Suppressor macrophage treated with lipopolysaccharide for 4 hours (primary cell): ENCODE data around the gene FRRS1.

Experiments used
- DNase-seq: peaks from one replicate; pipeline ENCODE4 v3.0.0-alpha.2; 2020

Gene FRRS1

DNA sequence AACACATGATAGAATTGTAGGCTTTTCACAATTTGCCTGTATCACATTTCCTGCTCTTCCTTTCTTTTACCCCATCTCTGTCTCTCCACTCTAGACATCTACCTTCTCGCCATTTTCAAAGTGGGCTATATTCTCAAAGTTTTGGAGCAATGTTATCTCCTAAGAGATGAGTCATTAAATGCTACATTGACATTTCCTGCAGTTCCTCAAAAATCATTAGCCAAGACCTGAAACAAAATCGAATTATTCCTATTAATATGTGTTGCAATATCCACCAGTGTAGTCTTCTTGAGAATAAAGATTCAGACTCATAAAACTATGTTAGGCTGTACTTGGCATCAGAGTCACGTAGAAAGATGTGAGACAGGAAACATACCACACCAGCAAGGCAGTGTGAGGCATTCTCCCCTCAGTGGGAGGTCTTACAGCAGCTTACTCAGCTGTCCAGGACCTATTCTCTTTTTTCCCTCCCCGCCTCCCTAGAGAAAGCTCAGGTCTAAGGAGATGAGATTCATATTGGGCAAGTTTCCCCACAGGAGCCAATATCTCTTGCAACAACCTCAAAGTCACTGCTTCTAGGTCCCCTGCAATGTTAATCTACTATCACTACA lies 38.8 kb downstream of the FRRS1 start:
- DNase-seq: no peak

- no peak for DNase-seq
These were observed 39.6 kb downstream of the FRRS1 start for GRCh38 chr1:99726818-99727217.

GRCh38 chr1:99726407-99726806 lies 40.0 kb downstream of the FRRS1 start:
- no peak for DNase-seq

DNA sequence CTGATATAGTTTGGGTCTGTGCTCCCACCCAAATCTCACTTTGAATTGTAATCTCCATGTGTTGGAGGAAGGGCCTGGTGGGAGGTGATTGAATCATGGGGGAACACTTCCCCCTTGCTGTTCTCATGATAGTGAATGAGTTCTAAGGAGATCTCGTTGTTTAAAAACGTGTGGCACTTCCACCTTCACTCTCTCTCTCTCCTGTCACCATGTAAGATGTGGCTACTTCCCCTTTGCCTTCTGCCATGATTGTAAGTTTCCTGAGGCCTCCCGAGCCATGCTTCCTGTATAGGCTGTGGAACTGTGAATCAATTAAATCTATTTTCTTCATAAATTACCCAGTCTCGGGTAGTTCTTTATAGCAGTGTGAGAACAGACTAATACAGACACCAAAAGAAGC lies 40.4 kb downstream of the FRRS1 start:
- no peak for DNase-seq

DNA sequence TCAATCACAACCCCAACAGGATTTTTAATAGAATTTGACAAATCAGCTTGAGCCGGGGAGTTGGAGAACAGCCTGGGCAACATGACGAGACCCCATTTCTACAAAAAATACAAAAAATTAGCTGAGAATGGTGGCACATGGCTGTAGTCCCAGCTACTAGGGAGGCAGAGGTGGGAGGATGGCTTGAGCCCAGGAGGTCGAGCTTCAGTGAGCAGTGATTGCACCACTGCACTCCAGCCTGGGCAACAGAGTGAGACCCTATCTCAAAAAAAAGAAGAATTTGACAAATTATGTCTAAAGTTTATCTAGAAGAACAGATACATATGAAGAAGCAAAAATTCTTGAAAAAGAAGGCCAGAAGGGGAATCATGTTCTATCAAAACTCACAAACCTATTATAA lies 43.2 kb downstream of the FRRS1 start:
- DNase-seq: no peak

DNA sequence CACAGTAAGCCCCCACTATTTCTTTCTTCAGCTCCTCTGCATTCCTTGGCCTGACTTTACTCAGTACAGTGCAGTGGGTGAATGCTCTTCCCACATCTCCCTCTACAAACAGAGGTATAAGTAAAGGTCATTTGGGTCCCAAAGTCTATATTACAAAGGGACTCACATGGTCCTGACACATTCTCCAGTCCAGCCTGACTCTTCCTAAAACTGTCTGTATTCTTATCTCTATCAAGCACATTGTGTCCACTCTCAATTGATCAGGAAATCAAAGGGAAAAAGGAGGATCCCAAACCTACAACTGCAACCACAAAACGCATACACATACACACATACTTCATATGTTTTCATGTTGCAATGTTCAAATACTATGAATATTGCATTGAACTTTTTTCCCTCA lies 49.4 kb downstream of the FRRS1 start:
- no peak for DNase-seq

DNA sequence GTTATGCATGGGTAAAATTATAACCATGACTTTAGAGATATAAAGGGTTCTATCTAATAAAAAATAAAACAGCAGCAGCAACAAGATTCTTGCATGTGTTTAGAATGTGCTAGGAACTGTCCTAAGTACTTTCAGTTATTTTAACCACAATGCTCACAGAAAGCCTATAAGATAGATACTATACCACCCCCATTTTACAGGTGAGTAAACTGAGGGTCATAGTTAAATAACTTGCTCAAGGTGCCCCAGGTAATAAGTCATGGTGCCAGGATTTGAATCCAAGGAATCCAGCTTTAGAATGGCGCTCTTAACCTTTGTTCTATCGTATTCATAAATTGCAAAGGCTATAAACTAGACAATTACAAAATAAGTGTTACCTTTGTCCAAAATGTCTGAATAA lies 53.4 kb downstream of the FRRS1 start:
- DNase-seq: no peak

DNA sequence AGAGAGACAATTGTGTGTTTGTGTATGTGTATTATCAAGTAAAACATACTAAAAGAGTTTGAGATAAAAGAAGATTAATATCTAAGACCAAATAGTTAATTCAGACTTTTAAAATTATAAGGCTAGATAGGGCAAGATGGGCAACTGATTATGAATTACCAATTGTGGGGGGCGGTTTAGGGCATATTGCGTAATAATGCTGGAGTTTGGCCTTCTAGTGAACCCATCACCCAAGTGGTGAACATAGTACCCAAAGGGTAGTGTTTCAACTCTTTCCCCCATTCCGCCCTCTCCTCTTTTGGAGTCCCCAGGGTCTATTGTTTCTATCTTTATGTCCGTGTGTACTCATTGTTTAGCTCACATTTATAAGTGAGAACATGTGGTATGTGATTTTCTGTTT lies 55.4 kb downstream of the FRRS1 start:
- DNase-seq: no peak

DNA sequence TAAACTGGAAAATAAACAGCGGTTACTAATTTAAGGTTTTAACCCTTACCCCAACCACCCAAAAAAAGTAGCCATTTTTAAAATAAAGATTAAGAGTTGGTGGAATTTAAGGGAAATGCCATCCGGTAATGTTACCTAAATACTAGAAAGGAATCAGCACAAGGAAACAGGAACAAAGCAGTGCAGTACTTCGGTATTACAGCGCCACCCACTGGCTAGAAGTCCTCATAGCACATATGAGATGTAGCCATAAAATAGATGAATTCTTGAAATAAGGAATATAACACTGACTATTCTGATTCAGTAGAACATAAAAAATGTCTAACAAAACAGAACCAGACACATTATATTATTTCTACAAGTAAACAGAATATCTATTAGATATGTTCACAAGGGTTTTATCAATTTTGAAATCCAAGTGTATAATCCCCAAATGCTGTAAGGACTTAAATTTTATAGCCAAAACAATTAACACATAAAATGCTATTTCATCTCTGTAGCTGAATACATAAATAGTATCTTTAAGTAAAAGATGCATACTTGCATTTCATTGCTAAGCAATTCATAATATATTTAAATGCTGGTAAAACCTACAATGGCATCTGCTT lies 58.8 kb downstream of the FRRS1 start:
- peak; percentile 79 for DNase-seq

- no peak for DNase-seq
These were observed 61.0 kb downstream of the FRRS1 start for GRCh38 chr1:99705385-99705784.

DNA sequence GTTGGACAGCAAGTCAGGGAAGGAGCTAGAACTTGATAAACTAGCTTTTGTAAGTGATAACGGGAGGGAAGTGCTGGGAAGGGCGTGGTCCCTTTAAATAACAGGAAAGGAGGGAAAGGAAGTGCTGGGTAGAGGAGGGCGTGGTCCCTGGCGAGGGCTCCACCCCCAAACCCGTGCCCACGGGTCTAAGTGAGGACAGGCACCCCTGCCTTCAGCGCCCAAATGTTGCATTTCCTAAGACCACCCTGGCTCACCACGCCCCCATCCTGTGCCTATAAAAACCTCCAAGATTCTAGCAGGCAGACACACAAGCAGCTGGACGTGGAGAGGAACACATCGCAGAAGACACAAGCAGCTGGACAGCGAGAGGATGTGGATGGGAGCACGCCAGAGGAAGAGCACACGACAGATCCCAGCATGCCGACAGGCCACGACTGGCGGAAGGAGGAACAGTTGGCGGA lies 62.0 kb downstream of the FRRS1 start:
- no peak for DNase-seq

- no peak for DNase-seq
These were observed 64.2 kb downstream of the FRRS1 start for GRCh38 chr1:99702221-99702620.

GRCh38 chr1:99700020-99700419 lies 66.4 kb downstream of the FRRS1 start:
- peak; percentile 82 for DNase-seq

- DNase-seq: no peak
These were observed 68.9 kb downstream of the FRRS1 start for GRCh38 chr1:99697580-99697979.

DNA sequence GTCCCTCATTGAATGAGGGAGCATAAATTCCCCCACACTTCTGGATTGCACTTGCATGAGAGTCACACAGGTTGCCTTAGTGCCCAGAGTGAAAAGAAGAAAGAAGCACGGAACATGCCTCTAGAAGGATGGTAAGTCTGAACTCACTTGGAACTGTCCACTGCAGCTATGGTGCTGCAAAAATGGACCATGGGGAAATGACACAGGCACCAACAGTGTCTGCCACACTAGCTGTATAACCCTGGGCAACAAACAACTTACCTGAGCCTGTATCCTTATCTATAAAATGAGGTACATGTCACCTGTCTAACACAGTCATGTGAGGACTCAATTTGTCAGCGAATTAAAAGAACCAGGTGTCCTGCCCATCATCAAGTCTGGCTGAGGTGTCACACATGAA lies 69.8 kb downstream of the FRRS1 start:
- no peak for DNase-seq

DNA sequence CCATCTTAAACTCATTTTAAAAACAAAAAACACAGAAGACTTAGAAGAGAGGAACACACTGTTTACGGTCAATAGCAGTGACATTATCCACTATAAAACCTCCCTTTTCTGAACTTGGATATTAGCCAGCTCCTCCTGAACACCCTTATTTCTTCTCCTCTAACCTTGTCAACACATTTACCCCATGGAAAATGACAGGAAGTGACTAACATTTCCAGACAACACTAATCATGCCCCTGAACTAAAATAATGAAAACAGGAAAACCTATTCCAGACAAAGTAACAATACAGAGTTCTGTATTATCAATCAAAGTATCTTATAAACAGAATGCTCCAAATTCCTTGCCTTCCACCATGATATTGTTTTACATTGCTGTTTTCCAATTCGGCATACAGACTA lies 75.3 kb downstream of the FRRS1 start:
- no peak for DNase-seq

GRCh38 chr1:99685516-99686180 lies 80.8 kb downstream of the FRRS1 start:
- DNase-seq: peak; percentile 45

- no peak for DNase-seq
These were observed 84.1 kb downstream of the FRRS1 start for GRCh38 chr1:99682291-99682751.

DNA sequence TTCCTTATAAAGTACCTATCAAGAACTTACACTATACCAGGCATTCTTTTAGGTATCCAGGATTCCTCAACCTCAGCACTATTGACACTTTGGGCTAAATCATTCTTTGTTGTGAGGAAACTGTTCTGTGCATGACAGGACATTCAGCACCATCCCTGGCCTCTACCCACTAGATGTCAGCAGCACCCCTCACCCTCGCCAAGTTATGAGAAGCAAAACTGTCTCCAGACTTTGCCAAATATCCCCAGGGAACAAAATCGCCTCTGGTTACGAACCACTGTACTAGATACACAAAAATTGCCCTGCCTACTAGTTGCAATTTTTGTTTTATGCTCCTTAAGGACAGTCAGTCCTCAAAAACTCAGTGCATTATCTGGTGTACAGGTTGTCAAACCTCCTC lies 84.9 kb downstream of the FRRS1 start:
- DNase-seq: no peak

GRCh38 chr1:99680270-99680669 lies 86.2 kb downstream of the FRRS1 start:
- DNase-seq: no peak

GRCh38 chr1:99677416-99677815 lies 89.0 kb downstream of the FRRS1 start:
- no peak for DNase-seq

DNA sequence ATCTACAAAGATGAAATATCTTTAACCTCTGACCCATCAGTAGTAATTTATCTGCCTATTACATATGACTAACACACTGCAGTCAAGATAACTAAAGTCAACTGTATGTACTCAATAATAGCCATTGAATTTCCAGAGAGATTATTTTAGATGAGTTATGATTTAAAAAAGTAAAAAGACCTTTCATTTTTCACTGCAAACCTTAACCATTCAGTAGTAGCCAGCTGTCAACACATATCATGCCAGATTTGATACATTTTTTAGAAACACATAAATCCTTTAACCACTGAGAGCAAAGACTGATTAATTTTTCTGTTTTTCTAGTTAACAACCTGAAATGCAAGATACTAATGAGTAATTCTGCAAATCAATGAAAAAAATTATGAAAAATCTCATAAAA lies 89.6 kb downstream of the FRRS1 start:
- DNase-seq: no peak

GRCh38 chr1:99675994-99676393 lies 90.4 kb downstream of the FRRS1 start:
- no peak for DNase-seq

GRCh38 chr1:99675292-99675691 lies 91.1 kb downstream of the FRRS1 start:
- DNase-seq: no peak
